ENCODE results near the gene DNER. TPM values are rescaled to one million over a fixed set of nuclear protein-coding genes. Genes with fewer than 3 reads are reported as not detected.

Gene DNER
- total RNA-seq, 1 experiment from 2014 or later: not detected

- no peaks in the 10 kb centered on the region for H3K79me2 ChIP-seq (ENCODE audit: low read length)
- no peak overlapping the region for H3K4me3 ChIP-seq (ENCODE audit: low read length)
- no peaks in the 10 kb centered on the region for H3K9me3 ChIP-seq (ENCODE audit: low read length)
- H3K9ac ChIP-seq (ENCODE audit: low read length): no peak overlapping the region
- H3K4me1 ChIP-seq (ENCODE audit: low read length): no peaks in the 10 kb centered on the region
- H3K27me3 ChIP-seq (ENCODE audit: low read length): no peaks in the 10 kb centered on the region
- no peaks in the 10 kb centered on the region for H4K20me1 ChIP-seq (ENCODE audit: insufficient read depth, low read depth, low read length)
- H2AFZ ChIP-seq (ENCODE audit: low read length): no peak overlapping the region
- H3K27ac ChIP-seq (ENCODE audit: low read length): no peak overlapping the region
- H3K36me3 ChIP-seq (ENCODE audit: insufficient read depth, low read length): no peaks in the 10 kb centered on the region
- no peaks in the 10 kb centered on the region for H3K9me2 ChIP-seq (replicated peaks; ENCODE audit: insufficient read depth, low read length)
- DNase-seq: no peak
- no peak overlapping the region for H3K4me2 ChIP-seq (ENCODE audit: low read depth, low read length, poor library complexity, severe bottlenecking)
Observed at GRCh38 chr2:229562472-229563127, 151.8 kb downstream of the DNER start.

GRCh38 chr2:229559986-229560385 is 154.4 kb downstream of the DNER start:
- no peaks in the 10 kb centered on the region for H3K9me2 ChIP-seq (replicated peaks; ENCODE audit: insufficient read depth, low read length)
- H3K36me3 ChIP-seq (ENCODE audit: insufficient read depth, low read length): no peaks in the 10 kb centered on the region
- no peaks in the 10 kb centered on the region for H3K4me1 ChIP-seq (ENCODE audit: low read length)
- H3K27me3 ChIP-seq (ENCODE audit: low read length): no peaks in the 10 kb centered on the region
- no peaks in the 10 kb centered on the region for H4K20me1 ChIP-seq (ENCODE audit: insufficient read depth, low read depth, low read length)
- no peak overlapping the region for H3K4me2 ChIP-seq (ENCODE audit: low read depth, low read length, poor library complexity, severe bottlenecking)
- H3K9me3 ChIP-seq (ENCODE audit: low read length): no peaks in the 10 kb centered on the region
- H3K4me3 ChIP-seq (ENCODE audit: low read length): no peak overlapping the region
- no peak overlapping the region for H3K27ac ChIP-seq (ENCODE audit: low read length)
- no peak overlapping the region for H3K9ac ChIP-seq (ENCODE audit: low read length)
- no peak overlapping the region for H2AFZ ChIP-seq (ENCODE audit: low read length)
- H3K79me2 ChIP-seq (ENCODE audit: low read length): no peaks in the 10 kb centered on the region
- no peak for DNase-seq

- Histone ChIP-seq H3K27ac (ENCODE audit: low read length) (no peak overlapping the region), H3K4me2 (ENCODE audit: low read depth, low read length, poor library complexity, severe bottlenecking) (no peak overlapping the region), H3K27me3 (ENCODE audit: low read length) (no peaks in the 10 kb centered on the region), H2AFZ (ENCODE audit: low read length) (no peak overlapping the region), H3K9ac (ENCODE audit: low read length) (no peak overlapping the region), H3K9me3 (ENCODE audit: low read length) (no peaks in the 10 kb centered on the region), H3K4me3 (ENCODE audit: low read length) (no peak overlapping the region), H4K20me1 (ENCODE audit: insufficient read depth, low read depth, low read length) (no peaks in the 10 kb centered on the region), H3K9me2 (replicated peaks; ENCODE audit: insufficient read depth, low read length) (no peaks in the 10 kb centered on the region), H3K36me3 (ENCODE audit: insufficient read depth, low read length) (no peaks in the 10 kb centered on the region), H3K79me2 (ENCODE audit: low read length) (no peaks in the 10 kb centered on the region), H3K4me1 (ENCODE audit: low read length) (no peaks in the 10 kb centered on the region)
- no peak for DNase-seq
Observed at GRCh38 chr2:229553091-229553490, 161.3 kb downstream of the DNER start.

GRCh38 chr2:229543176-229543873 is 171.0 kb downstream of the DNER start:
- H3K9me3 ChIP-seq (ENCODE audit: low read length): no peaks in the 10 kb centered on the region
- no peak overlapping the region for H2AFZ ChIP-seq (ENCODE audit: low read length)
- H3K4me2 ChIP-seq (ENCODE audit: low read depth, low read length, poor library complexity, severe bottlenecking): no peak overlapping the region
- no peaks in the 10 kb centered on the region for H3K36me3 ChIP-seq (ENCODE audit: insufficient read depth, low read length)
- DNase-seq: no peak
- no peaks in the 10 kb centered on the region for H3K79me2 ChIP-seq (ENCODE audit: low read length)
- no peak overlapping the region for H3K9ac ChIP-seq (ENCODE audit: low read length)
- H3K4me3 ChIP-seq (ENCODE audit: low read length): no peak overlapping the region
- no peaks in the 10 kb centered on the region for H3K27me3 ChIP-seq (ENCODE audit: low read length)
- H4K20me1 ChIP-seq (ENCODE audit: insufficient read depth, low read depth, low read length): no peaks in the 10 kb centered on the region
- H3K9me2 ChIP-seq (replicated peaks; ENCODE audit: insufficient read depth, low read length): no peaks in the 10 kb centered on the region
- H3K27ac ChIP-seq (ENCODE audit: low read length): no peak overlapping the region
- no peaks in the 10 kb centered on the region for H3K4me1 ChIP-seq (ENCODE audit: low read length)

GRCh38 chr2:229539628-229540027 is 174.7 kb downstream of the DNER start:
- no peak overlapping the region for H3K9ac ChIP-seq (ENCODE audit: low read length)
- no peaks in the 10 kb centered on the region for H3K9me3 ChIP-seq (ENCODE audit: low read length)
- H3K36me3 ChIP-seq (ENCODE audit: insufficient read depth, low read length): no peaks in the 10 kb centered on the region
- H3K4me2 ChIP-seq (ENCODE audit: low read depth, low read length, poor library complexity, severe bottlenecking): no peak overlapping the region
- no peak overlapping the region for H3K4me3 ChIP-seq (ENCODE audit: low read length)
- no peaks in the 10 kb centered on the region for H3K4me1 ChIP-seq (ENCODE audit: low read length)
- H3K79me2 ChIP-seq (ENCODE audit: low read length): no peaks in the 10 kb centered on the region
- no peak overlapping the region for H2AFZ ChIP-seq (ENCODE audit: low read length)
- no peak overlapping the region for H3K27ac ChIP-seq (ENCODE audit: low read length)
- H3K27me3 ChIP-seq (ENCODE audit: low read length): no peaks in the 10 kb centered on the region
- DNase-seq: no peak
- H4K20me1 ChIP-seq (ENCODE audit: insufficient read depth, low read depth, low read length): no peaks in the 10 kb centered on the region
- H3K9me2 ChIP-seq (replicated peaks; ENCODE audit: insufficient read depth, low read length): no peaks in the 10 kb centered on the region

GRCh38 chr2:229531594-229531993 is 182.8 kb downstream of the DNER start:
- Histone ChIP-seq H3K4me3 (ENCODE audit: low read length) (no peak overlapping the region), H3K9me2 (replicated peaks; ENCODE audit: insufficient read depth, low read length) (no peaks in the 10 kb centered on the region), H3K4me1 (ENCODE audit: low read length) (no peaks in the 10 kb centered on the region), H3K27ac (ENCODE audit: low read length) (no peak overlapping the region), H2AFZ (ENCODE audit: low read length) (no peak overlapping the region), H3K27me3 (ENCODE audit: low read length) (no peaks in the 10 kb centered on the region; the same call in 1 of the 2 replicates), H4K20me1 (ENCODE audit: insufficient read depth, low read depth, low read length) (no peaks in the 10 kb centered on the region), H3K9me3 (ENCODE audit: low read length) (peaks cover 5% of the 10 kb centered on the region; the same call in 1 of the 2 replicates), H3K9ac (ENCODE audit: low read length) (no peak overlapping the region), H3K4me2 (ENCODE audit: low read depth, low read length, poor library complexity, severe bottlenecking) (no peak overlapping the region), H3K79me2 (ENCODE audit: low read length) (no peaks in the 10 kb centered on the region), H3K36me3 (ENCODE audit: insufficient read depth, low read length) (no peaks in the 10 kb centered on the region)
- no peak for DNase-seq

GRCh38 chr2:229530434-229530833 is 183.9 kb downstream of the DNER start:
- no peaks in the 10 kb centered on the region; the same call in 1 of the 2 replicates for H3K27me3 ChIP-seq (ENCODE audit: low read length)
- H3K9me3 ChIP-seq (ENCODE audit: low read length): peaks cover 5% of the 10 kb centered on the region; the same call in 1 of the 2 replicates
- H3K4me3 ChIP-seq (ENCODE audit: low read length): no peak overlapping the region
- no peaks in the 10 kb centered on the region for H3K79me2 ChIP-seq (ENCODE audit: low read length)
- H3K27ac ChIP-seq (ENCODE audit: low read length): no peak overlapping the region
- no peak overlapping the region for H3K4me2 ChIP-seq (ENCODE audit: low read depth, low read length, poor library complexity, severe bottlenecking)
- no peaks in the 10 kb centered on the region for H3K4me1 ChIP-seq (ENCODE audit: low read length)
- no peak overlapping the region for H3K9ac ChIP-seq (ENCODE audit: low read length)
- H2AFZ ChIP-seq (ENCODE audit: low read length): no peak overlapping the region
- H4K20me1 ChIP-seq (ENCODE audit: insufficient read depth, low read depth, low read length): no peaks in the 10 kb centered on the region
- no peaks in the 10 kb centered on the region for H3K9me2 ChIP-seq (replicated peaks; ENCODE audit: insufficient read depth, low read length)
- DNase-seq: no peak
- no peaks in the 10 kb centered on the region for H3K36me3 ChIP-seq (ENCODE audit: insufficient read depth, low read length)

- Histone ChIP-seq H3K79me2 (ENCODE audit: low read length) (no peaks in the 10 kb centered on the region), H4K20me1 (ENCODE audit: insufficient read depth, low read depth, low read length) (no peaks in the 10 kb centered on the region), H3K9me3 (ENCODE audit: low read length) (peaks cover 5% of the 10 kb centered on the region; the same call in 1 of the 2 replicates), H2AFZ (ENCODE audit: low read length) (no peak overlapping the region), H3K27me3 (ENCODE audit: low read length) (no peaks in the 10 kb centered on the region; the same call in 1 of the 2 replicates), H3K36me3 (ENCODE audit: insufficient read depth, low read length) (no peaks in the 10 kb centered on the region), H3K9ac (ENCODE audit: low read length) (no peak overlapping the region), H3K9me2 (replicated peaks; ENCODE audit: insufficient read depth, low read length) (no peaks in the 10 kb centered on the region), H3K4me2 (ENCODE audit: low read depth, low read length, poor library complexity, severe bottlenecking) (no peak overlapping the region), H3K27ac (ENCODE audit: low read length) (no peak overlapping the region), H3K4me3 (ENCODE audit: low read length) (no peak overlapping the region), H3K4me1 (ENCODE audit: low read length) (no peaks in the 10 kb centered on the region)
- DNase-seq: no peak
Observed at GRCh38 chr2:229528846-229529245, 185.5 kb downstream of the DNER start.

All from Karpas-422 (cell line).